Astrocyte (in vitro differentiated cells and primary cell): Measurements from ENCODE around the gene ZNF407. TPM values are rescaled to one million over a fixed set of nuclear protein-coding genes. Genes with fewer than 3 reads are reported as not detected.

Experiments
- DNase-seq: peaks from one replicate; pipeline ENCODE4 v3.0.0-alpha.2; 2010; ENCODE audit warnings: low read depth
- FAIRE-seq: peaks from 2 replicates; lab custom pipeline; 2011; peaks lifted over from hg19 to GRCh38; lab: Jason Lieb, UNC
- H2AFZ ChIP-seq: 2 replicates; pipeline ENCODE4 v1.6.0; 2012; ENCODE audit warnings: low read depth, low read length, inconsistent platforms
- H3K27ac ChIP-seq: 2 replicates; pipeline ENCODE4 v1.5.1; 2011; ENCODE audit warnings: low read depth, low read length, inconsistent platforms
- H3K27me3 ChIP-seq: 2 replicates; pipeline ENCODE4 v1.6.0; 2011; ENCODE audit warnings: low read length, inconsistent platforms; ENCODE audit not compliant: insufficient read depth
- H3K36me3 ChIP-seq: 2 replicates; pipeline ENCODE4 v1.5.1; 2011; ENCODE audit warnings: low read length, inconsistent platforms; ENCODE audit not compliant: insufficient read depth
- H3K4me1 ChIP-seq: 2 replicates; pipeline ENCODE4 v1.5.1; 2011; ENCODE audit warnings: low read length, inconsistent platforms; ENCODE audit not compliant: insufficient read depth
- H3K4me2 ChIP-seq: 2 replicates; pipeline ENCODE4 v1.6.0; 2012; ENCODE audit warnings: low read length, inconsistent platforms
- H3K4me3 ChIP-seq: 2 replicates; pipeline ENCODE4 v1.5.1; 2011; ENCODE audit warnings: low read depth, mild to moderate bottlenecking, low read length, inconsistent platforms; ENCODE audit not compliant: insufficient read depth
- H3K79me2 ChIP-seq: 2 replicates; pipeline ENCODE4 v1.6.0; 2012; ENCODE audit warnings: mild to moderate bottlenecking, low read length, inconsistent platforms; ENCODE audit not compliant: insufficient read depth
- H3K9ac ChIP-seq: 2 replicates; pipeline ENCODE4 v1.6.0; 2012; ENCODE audit warnings: mild to moderate bottlenecking, low read length, inconsistent platforms
- H3K9me3 ChIP-seq: 2 replicates; pipeline ENCODE4 v1.5.1; 2012; ENCODE audit warnings: low read depth, mild to moderate bottlenecking, low read length, inconsistent platforms; ENCODE audit not compliant: insufficient read depth
- H4K20me1 ChIP-seq: 2 replicates; pipeline ENCODE4 v1.6.0; 2012; ENCODE audit warnings: low read length, inconsistent platforms; ENCODE audit not compliant: insufficient read depth
- H3K27ac Mint-ChIP-seq: one replicate; pipeline ENCODE4 v1.8.0; 2021; ENCODE audit warnings: mild to moderate bottlenecking, mixed read lengths; ENCODE audit not compliant: unreplicated experiment
- H3K27me3 Mint-ChIP-seq: one replicate; pipeline ENCODE4 v1.8.0; 2021; ENCODE audit warnings: low read depth, mixed read lengths; ENCODE audit not compliant: unreplicated experiment
- H3K36me3 Mint-ChIP-seq: one replicate; pipeline ENCODE4 v1.8.0; 2021; ENCODE audit warnings: low read depth, mixed read lengths; ENCODE audit not compliant: unreplicated experiment
- H3K4me1 Mint-ChIP-seq: one replicate; pipeline ENCODE4 v1.8.0; 2021; ENCODE audit warnings: low read depth, mixed read lengths; ENCODE audit not compliant: unreplicated experiment
- H3K4me3 Mint-ChIP-seq: one replicate; pipeline ENCODE4 v1.8.0; 2021; ENCODE audit warnings: mild to moderate bottlenecking, moderate library complexity, mixed read lengths; ENCODE audit not compliant: unreplicated experiment
- H3K9me3 Mint-ChIP-seq: one replicate; pipeline ENCODE4 v1.8.0; 2021; ENCODE audit warnings: mild to moderate bottlenecking, mixed read lengths; ENCODE audit not compliant: unreplicated experiment
- CTCF ChIP-seq: IDR thresholded peaks from 2 replicates; pipeline ENCODE4 v1.5.1; 2011; ENCODE audit warnings: low read depth, mild to moderate bottlenecking, inconsistent platforms, low read length, moderate library complexity; ENCODE audit not compliant: insufficient read depth
- EZH2 ChIP-seq: IDR thresholded peaks from 2 replicates; pipeline ENCODE4 v1.6.1; 2012; ENCODE audit warnings: mild to moderate bottlenecking, low read length, inconsistent platforms; ENCODE audit not compliant: insufficient read depth
- total RNA-seq: library from RNA; stranded (reverse); gene quantifications from 2 replicates; pipeline ENCODE4 v1.2.1, GENCODE V29; 2021

ZNF407 gene
- total RNA-seq, 1 donor from 2014 or later: 13.8 TPM

- no peak overlapping the region for H3K27ac Mint-ChIP-seq
- no peaks in the 10 kb centered on the region for H3K36me3 ChIP-seq
- no peak overlapping the region for H3K27ac ChIP-seq
- H2AFZ ChIP-seq: no peak overlapping the region
- peaks cover 6% of the 10 kb centered on the region for H3K27me3 Mint-ChIP-seq
- TF ChIP-seq CTCF: no peak
- TF ChIP-seq EZH2: no peak
- H3K4me1 ChIP-seq: peaks cover 16% of the 10 kb centered on the region
- no peaks in the 10 kb centered on the region for H3K9me3 ChIP-seq
- H3K9me3 Mint-ChIP-seq: peaks cover 7% of the 10 kb centered on the region
- H3K4me3 ChIP-seq: no peak overlapping the region
- H3K4me1 Mint-ChIP-seq: peaks cover 8% of the 10 kb centered on the region
- no peak overlapping the region for H3K9ac ChIP-seq
- peaks cover 6% of the 10 kb centered on the region for H3K36me3 Mint-ChIP-seq
- no peak for FAIRE-seq
- no peaks in the 10 kb centered on the region for H3K27me3 ChIP-seq
- no peaks in the 10 kb centered on the region for H3K79me2 ChIP-seq
- no peak overlapping the region for H3K4me3 Mint-ChIP-seq
- no peaks in the 10 kb centered on the region for H4K20me1 ChIP-seq
- no peak overlapping the region for H3K4me2 ChIP-seq
- DNase-seq: no peak
These were observed 474.4 kb downstream of the ZNF407 start for GRCh38 chr18:75071866-75072671.

DNA sequence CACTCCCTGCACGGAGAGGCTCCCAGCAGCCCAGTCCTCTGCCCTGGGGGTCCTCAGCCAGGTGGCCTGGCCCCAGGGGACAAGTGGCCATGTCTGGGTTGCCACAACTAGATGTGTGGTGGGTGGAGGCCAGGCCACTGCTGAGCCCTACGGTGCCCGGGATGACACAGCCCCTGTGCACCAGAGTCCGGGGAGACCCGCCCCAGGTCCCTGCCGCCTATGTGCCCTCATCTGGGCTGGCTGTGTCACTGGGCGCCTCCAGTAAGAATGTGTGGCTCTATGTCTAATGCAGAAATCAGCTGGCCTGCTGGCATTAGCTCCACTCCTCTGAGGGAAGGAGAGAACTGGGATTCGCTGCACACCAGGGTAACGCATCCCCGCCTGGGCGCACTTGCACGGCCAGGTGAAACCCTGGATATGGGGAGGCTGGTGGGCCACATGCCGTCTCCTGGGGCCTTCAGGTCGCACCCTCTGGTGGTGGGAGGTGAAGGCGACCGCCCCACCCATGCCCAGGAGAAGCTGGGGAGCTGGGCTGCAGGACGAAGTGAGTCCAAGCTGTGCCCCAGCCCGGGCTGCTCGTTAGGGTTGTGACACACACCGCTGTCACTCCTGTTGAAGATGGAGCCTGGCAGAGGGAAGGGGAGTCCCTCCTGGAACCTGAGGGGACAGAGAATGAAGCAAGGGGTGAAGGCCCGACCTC is 475.2 kb downstream of the ZNF407 start:
- H3K27ac Mint-ChIP-seq: no peak overlapping the region
- no peak overlapping the region for H3K27ac ChIP-seq
- peaks cover 7% of the 10 kb centered on the region for H3K9me3 Mint-ChIP-seq
- H4K20me1 ChIP-seq: no peaks in the 10 kb centered on the region
- H2AFZ ChIP-seq: no peak overlapping the region
- FAIRE-seq (no peak), DNase-seq (no peak)
- H3K27me3 ChIP-seq: no peaks in the 10 kb centered on the region
- no peaks in the 10 kb centered on the region for H3K79me2 ChIP-seq
- H3K36me3 ChIP-seq: no peaks in the 10 kb centered on the region
- peaks cover 16% of the 10 kb centered on the region for H3K4me1 ChIP-seq
- no peak overlapping the region for H3K4me2 ChIP-seq
- peaks cover 4% of the 10 kb centered on the region for H3K27me3 Mint-ChIP-seq
- H3K4me1 Mint-ChIP-seq: peaks cover 8% of the 10 kb centered on the region
- peaks cover 6% of the 10 kb centered on the region for H3K36me3 Mint-ChIP-seq
- TF ChIP-seq CTCF: no peak
- TF ChIP-seq EZH2: no peak
- no peak overlapping the region for H3K4me3 ChIP-seq
- H3K9me3 ChIP-seq: no peaks in the 10 kb centered on the region
- H3K9ac ChIP-seq: no peak overlapping the region
- H3K4me3 Mint-ChIP-seq: no peak overlapping the region

GRCh38 chr18:75073654-75074053 is 476.0 kb downstream of the ZNF407 start:
- H3K27ac Mint-ChIP-seq: no peak overlapping the region
- H3K27me3 Mint-ChIP-seq: peaks cover 4% of the 10 kb centered on the region
- peaks cover 8% of the 10 kb centered on the region for H3K9me3 Mint-ChIP-seq
- Histone ChIP-seq H2AFZ (no peak overlapping the region), H3K27me3 (no peaks in the 10 kb centered on the region), H3K4me3 (no peak overlapping the region), H3K36me3 (no peaks in the 10 kb centered on the region), H3K79me2 (no peaks in the 10 kb centered on the region), H3K27ac (no peak overlapping the region), H3K9me3 (no peaks in the 10 kb centered on the region), H3K4me2 (no peak overlapping the region), H3K9ac (no peak overlapping the region), H4K20me1 (no peaks in the 10 kb centered on the region), H3K4me1 (peaks cover 16% of the 10 kb centered on the region)
- H3K4me1 Mint-ChIP-seq: peaks cover 8% of the 10 kb centered on the region
- DNase-seq (no peak), FAIRE-seq (no peak)
- TF ChIP-seq EZH2 (no peak), CTCF (no peak)
- H3K36me3 Mint-ChIP-seq: peaks cover 6% of the 10 kb centered on the region
- no peak overlapping the region for H3K4me3 Mint-ChIP-seq
